ENCODE data around the gene GADD45GIP1. TPM values are rescaled to one million over a fixed set of nuclear protein-coding genes. Genes with fewer than 3 reads are reported as not detected.

The GADD45GIP1 gene
- total RNA-seq, 1 experiment from 2014 or later = 35.9 TPM

DNA sequence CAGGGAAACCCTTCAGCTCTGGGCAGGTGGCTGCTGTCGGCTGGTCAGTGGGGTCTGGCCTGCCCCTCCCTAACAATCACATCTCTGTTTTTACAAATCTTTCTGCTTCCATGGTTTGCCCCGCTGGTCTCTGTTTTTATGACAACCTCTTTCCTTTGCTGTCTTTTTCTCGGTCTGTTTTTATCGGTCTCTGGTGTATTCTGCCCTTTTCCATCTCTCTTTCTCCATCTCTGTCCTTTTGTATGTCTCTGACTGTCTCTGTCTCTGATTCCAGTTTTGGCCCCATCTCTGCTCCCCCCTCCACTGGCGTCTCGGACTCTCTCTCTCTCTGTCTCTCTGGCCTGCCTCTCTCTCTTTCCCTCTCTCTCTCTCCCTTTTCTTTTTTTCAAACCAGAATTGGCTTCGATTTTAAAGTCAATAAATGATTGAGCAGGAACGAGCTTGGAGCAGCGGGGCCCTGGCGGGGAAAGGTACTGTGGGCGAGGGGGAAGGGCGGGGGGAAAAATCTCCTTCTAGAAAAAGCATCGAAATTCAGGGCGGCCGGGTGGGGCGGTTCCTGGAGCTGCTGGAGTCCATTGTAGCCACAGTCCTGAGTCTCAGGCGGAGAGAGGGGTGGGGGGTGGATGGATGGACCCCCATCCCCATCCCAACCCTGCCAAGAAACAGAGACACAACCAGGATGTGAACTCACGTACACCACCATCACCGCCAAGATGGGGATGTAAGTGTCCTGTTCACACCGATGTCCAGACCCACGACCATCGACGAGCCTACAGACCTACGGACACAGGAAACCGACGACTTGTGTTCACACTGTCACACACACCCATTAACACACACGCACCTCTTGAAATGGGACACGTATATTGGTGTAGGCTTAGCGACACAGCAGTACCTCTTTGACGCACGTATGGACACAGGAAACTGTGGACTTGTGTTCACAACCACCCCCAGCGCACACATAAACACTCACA lies 41.2 kb upstream of the GADD45GIP1 start:
- TF ChIP-seq MAX (IDR thresholded peaks at IDR 0.05) (no peak), SIN3A (IDR thresholded peaks at IDR 0.05; ENCODE audit: low read depth) (no peak), RAD21 (IDR thresholded peaks at IDR 0.05; ENCODE audit: low read depth) (no peak), FOSL1 (IDR thresholded peaks at IDR 0.05; ENCODE audit: low read depth) (no peak), YY1 (IDR thresholded peaks at IDR 0.05; ENCODE audit: extremely low read depth, insufficient replicate concordance, low read depth, low read length) (no peak), CBX3 (IDR thresholded peaks at IDR 0.05; ENCODE audit: low read depth) (no peak), JUND (IDR thresholded peaks at IDR 0.05) (no peak), EGR1 (IDR thresholded peaks at IDR 0.05; ENCODE audit: low read depth) (no peak), ZNF274 (IDR thresholded peaks at IDR 0.05; ENCODE audit: low read depth, low read length) (no peak), ELF1 (IDR thresholded peaks at IDR 0.05; ENCODE audit: borderline replicate concordance, low read depth) (no peak)
- TF ChIP-seq, protein P1, sequence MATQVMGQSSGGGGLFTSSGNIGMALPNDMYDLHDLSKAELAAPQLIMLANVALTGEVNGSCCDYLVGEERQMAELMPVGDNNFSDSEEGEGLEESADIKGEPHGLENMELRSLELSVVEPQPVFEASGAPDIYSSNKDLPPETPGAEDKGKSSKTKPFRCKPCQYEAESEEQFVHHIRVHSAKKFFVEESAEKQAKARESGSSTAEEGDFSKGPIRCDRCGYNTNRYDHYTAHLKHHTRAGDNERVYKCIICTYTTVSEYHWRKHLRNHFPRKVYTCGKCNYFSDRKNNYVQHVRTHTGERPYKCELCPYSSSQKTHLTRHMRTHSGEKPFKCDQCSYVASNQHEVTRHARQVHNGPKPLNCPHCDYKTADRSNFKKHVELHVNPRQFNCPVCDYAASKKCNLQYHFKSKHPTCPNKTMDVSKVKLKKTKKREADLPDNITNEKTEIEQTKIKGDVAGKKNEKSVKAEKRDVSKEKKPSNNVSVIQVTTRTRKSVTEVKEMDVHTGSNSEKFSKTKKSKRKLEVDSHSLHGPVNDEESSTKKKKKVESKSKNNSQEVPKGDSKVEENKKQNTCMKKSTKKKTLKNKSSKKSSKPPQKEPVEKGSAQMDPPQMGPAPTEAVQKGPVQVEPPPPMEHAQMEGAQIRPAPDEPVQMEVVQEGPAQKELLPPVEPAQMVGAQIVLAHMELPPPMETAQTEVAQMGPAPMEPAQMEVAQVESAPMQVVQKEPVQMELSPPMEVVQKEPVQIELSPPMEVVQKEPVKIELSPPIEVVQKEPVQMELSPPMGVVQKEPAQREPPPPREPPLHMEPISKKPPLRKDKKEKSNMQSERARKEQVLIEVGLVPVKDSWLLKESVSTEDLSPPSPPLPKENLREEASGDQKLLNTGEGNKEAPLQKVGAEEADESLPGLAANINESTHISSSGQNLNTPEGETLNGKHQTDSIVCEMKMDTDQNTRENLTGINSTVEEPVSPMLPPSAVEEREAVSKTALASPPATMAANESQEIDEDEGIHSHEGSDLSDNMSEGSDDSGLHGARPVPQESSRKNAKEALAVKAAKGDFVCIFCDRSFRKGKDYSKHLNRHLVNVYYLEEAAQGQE (IDR thresholded peaks at IDR 0.05; ENCODE audit: low read depth) = no peak
- ChIA-PET CTCF (no interaction called here), POLR2A (no interaction called here), RAD21 (ENCODE audit: low non-redundant PET in 1 of 2, low total read pairs in 2 of 2, uncharacterized antibody in 2 of 2, unreplicated experiment in 2 of 2) (no interaction called here)
- Histone ChIP-seq H3K27me3 (ENCODE audit: insufficient read depth, low read length) (no peaks in the 10 kb centered on the region), H3K36me3 (ENCODE audit: control insufficient read depth in 1 of 2, insufficient read depth in 2 of 2, low read length in 2 of 2) (peaks cover 0 to 5% of the 10 kb centered on the region in 2 experiments; a peak in 1 of 4 replicates), H3K4me3 (replicated peaks in 1 of 2; ENCODE audit: low read depth in 1 of 2, low read length in 2 of 2) (no peak overlapping the region), H3K4me1 (ENCODE audit: control insufficient read depth in 1 of 2, insufficient read depth in 2 of 2, low read length in 2 of 2) (peaks cover 5 to 17% of the 10 kb centered on the region in 2 experiments; a peak in 3 of 4 replicates), H3K79me2 (ENCODE audit: insufficient read depth, low read length) (peaks cover 17% of the 10 kb centered on the region; the same call in 1 of the 2 replicates), H3K9me3 (ENCODE audit: control insufficient read depth in 1 of 2, insufficient read depth in 1 of 2, low read depth in 1 of 2, low read length in 2 of 2) (no peaks in the 10 kb centered on the region), H3K9ac (ENCODE audit: low read length) (no peak overlapping the region), H2AFZ (ENCODE audit: low read depth, low read length, poor library complexity, severe bottlenecking) (no peak overlapping the region), H3K27ac (ENCODE audit: low read depth, low read length) (no peak overlapping the region), H3K4me2 (ENCODE audit: low read length) (no peak overlapping the region), H4K20me1 (ENCODE audit: insufficient read depth) (no peaks in the 10 kb centered on the region), H3K9me2 (ENCODE audit: insufficient read depth) (no peaks in the 10 kb centered on the region)
- TSS peak; percentile 44 for BruUV-seq (replicated peaks)
- no peak for DNase-seq (ENCODE audit: low read depth, low spot score)
- no peak for ATAC-seq
- intact Hi-C loops (cut with micrococcal nuclease) = no loop called here
